AG04450 (cell line): ENCODE measurements around the gene GBA2. TPM values are rescaled to one million over a fixed set of nuclear protein-coding genes. Genes with fewer than 3 reads are reported as not detected.

Experiments
- CTCF ChIA-PET: fragments of 300-600, 350-600 bp; formaldehyde crosslinking; extraction: SDS; loops from one replicate; lab custom pipeline; 2022; ENCODE audit warnings: antibody characterized with exemption, inconsistent platforms; lab: Charles Lee
- POLR2A ChIA-PET: fragments of 350-600 bp; formaldehyde crosslinking; extraction: SDS; loops from one replicate; lab custom pipeline; 2021; ENCODE audit warnings: antibody characterized with exemption, inconsistent platforms; lab: Yijun Ruan, JAX
- DNase-seq: peaks from one replicate; pipeline ENCODE4 v3.0.0-alpha.2; 2011; ENCODE audit warnings: low read depth, low spot score
- H3K27ac ChIP-seq: one replicate; pipeline ENCODE4 v1.5.1; 2012; ENCODE audit warnings: low read depth, low read length, control low read depth
- H3K27me3 ChIP-seq: one replicate; pipeline ENCODE4 v1.6.0; 2012; ENCODE audit warnings: low read length; ENCODE audit not compliant: control insufficient read depth, insufficient read depth
- H3K4me3 ChIP-seq: 2 replicates; pipeline ENCODE4 v1.5.1; 2011; ENCODE audit warnings: mild to moderate bottlenecking, low read depth, low read length, control low read depth
- H3K9me3 ChIP-seq: 2 replicates; pipeline ENCODE4 v1.5.1; 2012; ENCODE audit warnings: low read length; ENCODE audit not compliant: control insufficient read depth, insufficient read depth
- polyA plus RNA-seq: library from polyadenylated mRNA; depleted of rRNA; stranded (reverse); fragments of >200 nt; gene quantifications from 2 replicates; pipeline ENCODE4 v1.2.3, GENCODE V29; 2011
- TF ChIP-seq, protein P1 (sequence below): IDR thresholded peaks from 2 replicates; pipeline ENCODE4 v1.5.1; 2011; ENCODE audit warnings: low read depth, low read length, control low read depth, inconsistent platforms

Gene GBA2
- polyA plus RNA-seq, 1 experiment = 34.7 TPM

DNA sequence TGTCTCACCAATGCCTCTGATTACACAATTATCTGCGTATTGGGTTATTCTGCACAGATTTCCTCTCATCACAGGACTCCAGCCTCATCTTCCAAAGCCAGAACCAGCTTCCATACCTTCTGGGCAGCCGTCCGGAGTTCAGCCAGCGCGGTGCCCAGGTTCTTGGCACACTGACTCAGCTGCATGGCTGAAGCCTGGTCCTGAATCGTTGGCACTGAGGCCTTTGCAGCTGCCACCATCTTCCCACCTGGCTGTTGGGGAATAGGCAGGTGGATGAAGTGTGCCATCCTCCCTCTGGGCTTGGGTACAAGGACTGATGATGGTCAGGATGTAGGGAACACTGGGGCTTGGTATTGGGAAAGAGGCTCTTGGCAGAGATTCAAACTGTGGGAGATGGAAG is 34.9 kb downstream of the GBA2 start:
- POLR2A ChIA-PET = interaction anchor here (0.6 to 3.2 kb wide), 3 partner anchors 13 to 22 kb away, joined by 3 to 17 read pairs (median 5); no protein-coding TSS in a partner anchor

DNA sequence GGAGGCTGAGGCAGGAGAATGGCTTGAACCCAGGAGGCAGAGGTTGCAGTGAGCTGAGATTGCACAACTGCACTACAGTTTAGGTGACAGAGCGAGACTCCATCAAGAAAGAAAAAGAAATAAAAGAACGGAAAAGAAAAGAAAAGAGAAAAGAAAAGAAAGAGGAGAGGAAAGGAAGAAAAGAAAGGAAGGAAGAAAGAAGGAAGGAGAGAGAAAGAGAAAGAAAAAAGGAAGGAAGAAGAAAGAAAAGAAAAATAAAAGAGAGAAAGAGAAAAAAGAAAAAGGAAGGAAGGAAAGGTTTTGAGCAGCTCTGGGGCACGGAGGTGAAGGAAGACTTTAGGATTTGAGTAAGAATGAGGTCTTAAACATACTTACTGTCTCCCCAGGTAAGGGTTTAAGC is 35.5 kb downstream of the GBA2 start:
- H3K4me3 ChIP-seq = no peak overlapping the region
- no peak overlapping the region for H3K27ac ChIP-seq
- H3K9me3 ChIP-seq = no peaks in the 10 kb centered on the region
- no peak for DNase-seq
- POLR2A ChIA-PET = interaction anchor here (1.1 to 3.2 kb wide), 3 partner anchors 14 to 18 kb away, joined by 3 to 17 read pairs (median 3); partner anchors contain the start of genes CREB3 and TLN1
- TF ChIP-seq, protein P1, sequence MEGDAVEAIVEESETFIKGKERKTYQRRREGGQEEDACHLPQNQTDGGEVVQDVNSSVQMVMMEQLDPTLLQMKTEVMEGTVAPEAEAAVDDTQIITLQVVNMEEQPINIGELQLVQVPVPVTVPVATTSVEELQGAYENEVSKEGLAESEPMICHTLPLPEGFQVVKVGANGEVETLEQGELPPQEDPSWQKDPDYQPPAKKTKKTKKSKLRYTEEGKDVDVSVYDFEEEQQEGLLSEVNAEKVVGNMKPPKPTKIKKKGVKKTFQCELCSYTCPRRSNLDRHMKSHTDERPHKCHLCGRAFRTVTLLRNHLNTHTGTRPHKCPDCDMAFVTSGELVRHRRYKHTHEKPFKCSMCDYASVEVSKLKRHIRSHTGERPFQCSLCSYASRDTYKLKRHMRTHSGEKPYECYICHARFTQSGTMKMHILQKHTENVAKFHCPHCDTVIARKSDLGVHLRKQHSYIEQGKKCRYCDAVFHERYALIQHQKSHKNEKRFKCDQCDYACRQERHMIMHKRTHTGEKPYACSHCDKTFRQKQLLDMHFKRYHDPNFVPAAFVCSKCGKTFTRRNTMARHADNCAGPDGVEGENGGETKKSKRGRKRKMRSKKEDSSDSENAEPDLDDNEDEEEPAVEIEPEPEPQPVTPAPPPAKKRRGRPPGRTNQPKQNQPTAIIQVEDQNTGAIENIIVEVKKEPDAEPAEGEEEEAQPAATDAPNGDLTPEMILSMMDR = no peak
- CTCF ChIA-PET = interaction anchor here (0.9 kb wide), 1 partner anchor 18 kb away, joined by 3 read pairs; no protein-coding TSS in a partner anchor
- no peaks in the 10 kb centered on the region for H3K27me3 ChIP-seq

More for the DNA sequence above, 34.9 kb downstream of the GBA2 start:
- TF ChIP-seq, protein P1 = no peak
- H3K27ac ChIP-seq = no peak overlapping the region
- no peak overlapping the region for H3K4me3 ChIP-seq
- no peaks in the 10 kb centered on the region for H3K27me3 ChIP-seq
- DNase-seq = no peak
- H3K9me3 ChIP-seq = no peaks in the 10 kb centered on the region
- CTCF ChIA-PET = interaction anchor here (0.9 kb wide), 1 partner anchor 18 kb away, joined by 3 read pairs; no protein-coding TSS in a partner anchor

DNA sequence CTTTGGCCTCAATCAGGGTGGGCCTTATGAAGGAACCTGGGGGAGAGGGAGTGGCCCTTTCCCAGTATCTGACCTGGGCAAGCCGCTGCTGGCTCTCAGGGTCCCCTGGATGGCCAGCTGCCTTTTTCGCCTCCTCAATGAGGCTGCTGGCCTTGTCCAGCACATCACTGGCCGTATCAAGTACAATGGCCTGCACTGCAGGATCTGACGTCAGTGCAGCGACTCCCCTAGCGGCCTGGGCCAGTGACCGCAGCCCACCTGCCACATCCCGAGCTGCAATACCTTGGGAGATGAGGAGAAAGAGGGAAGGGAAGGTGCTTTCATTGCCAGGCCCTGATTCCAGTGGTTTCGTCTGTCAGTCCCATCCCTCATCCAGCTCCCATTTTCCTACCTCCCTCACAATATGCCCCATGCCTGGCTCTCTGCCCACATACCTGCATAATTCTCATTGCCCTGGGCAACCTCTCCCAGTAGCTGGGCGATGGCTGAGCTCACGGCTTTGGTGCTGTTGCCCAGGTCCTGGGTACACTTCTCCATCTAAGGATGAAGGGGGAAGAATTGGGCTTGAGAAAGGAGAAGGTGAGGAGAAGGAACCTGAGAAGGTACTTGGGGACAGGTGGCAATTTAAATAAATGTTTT is 36.1 kb downstream of the GBA2 start:
- Histone ChIP-seq H3K27me3 (no peaks in the 10 kb centered on the region), H3K9me3 (no peaks in the 10 kb centered on the region), H3K27ac (no peak overlapping the region), H3K4me3 (no peak overlapping the region)
- ChIA-PET POLR2A (interaction anchor here (1.1 to 3.2 kb wide), 4 partner anchors 15 to 23 kb away, joined by 3 to 17 read pairs (median 8); partner anchors contain the start of genes CREB3, TLN1 and TPM2), CTCF (interaction anchor here (1.4 kb wide), 1 partner anchor 16 kb away, joined by 6 read pairs; no protein-coding TSS in a partner anchor)
- DNase-seq = no peak
- TF ChIP-seq, protein P1 = no peak

DNA sequence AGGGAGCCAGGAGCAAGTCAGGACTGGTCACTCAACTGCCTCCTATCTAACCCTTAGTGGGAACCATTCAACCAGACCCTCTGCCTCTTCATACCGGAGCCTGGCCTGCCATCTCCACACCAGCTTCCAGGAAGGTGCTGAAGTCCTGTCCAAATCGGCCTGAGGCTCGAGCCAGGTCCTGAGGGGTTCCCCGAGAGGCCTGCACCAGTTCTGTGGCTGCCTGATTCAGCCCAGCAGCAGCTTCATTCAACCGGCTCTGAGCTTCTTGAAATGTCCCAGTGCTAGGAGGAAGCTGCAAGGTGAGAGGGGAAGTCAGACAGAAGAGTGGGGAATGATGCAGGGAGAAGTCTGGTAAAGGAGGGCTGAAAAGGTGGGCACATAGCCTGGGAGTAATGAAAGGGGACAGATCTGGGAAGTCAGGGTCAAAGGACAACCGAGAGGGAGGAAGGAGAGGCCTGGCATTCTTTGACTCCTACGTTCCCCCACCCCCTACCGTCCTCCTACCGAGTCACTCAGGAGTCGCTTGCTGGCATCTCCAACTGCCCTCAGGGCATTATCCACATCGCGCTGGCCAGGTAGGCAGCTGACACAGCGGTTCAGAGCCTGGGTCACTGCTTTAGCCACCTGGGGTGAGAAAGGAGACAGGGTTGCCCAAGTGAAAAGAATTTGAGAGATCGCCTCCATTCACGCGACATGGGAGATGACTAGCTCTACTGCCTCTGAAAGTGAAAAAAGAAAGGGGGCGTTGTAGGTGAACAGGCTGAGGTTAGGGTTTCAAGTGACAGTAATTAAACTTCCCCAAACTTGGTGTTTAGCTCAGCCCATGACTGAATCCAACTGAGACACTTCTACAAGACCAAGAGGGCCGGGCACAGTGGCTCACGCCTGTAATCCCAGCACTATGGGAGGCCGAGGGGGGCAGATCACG is 37.3 kb downstream of the GBA2 start:
- Histone ChIP-seq H3K4me3 (no peak overlapping the region), H3K27ac (no peak overlapping the region), H3K9me3 (no peaks in the 10 kb centered on the region), H3K27me3 (no peaks in the 10 kb centered on the region)
- ChIA-PET POLR2A (interaction anchor here (0.8 to 3.2 kb wide), 6 partner anchors 13 to 22 kb away, joined by 3 to 17 read pairs (median 8); partner anchors contain the start of gene TPM2), CTCF (interaction anchor here (1.4 to 7.5 kb wide), 2 partner anchors 15 to 16 kb away, joined by 6 to 48 read pairs; no protein-coding TSS in a partner anchor)
- no peak for DNase-seq
- TF ChIP-seq, protein P1 = no peak
